ENCODE measurements around the gene FBXL3. TPM values are rescaled to one million over a fixed set of nuclear protein-coding genes. Genes with fewer than 3 reads are reported as not detected.

The FBXL3 gene
- total RNA-seq, 1 experiment from 2014 or later: 9.9 TPM

DNA sequence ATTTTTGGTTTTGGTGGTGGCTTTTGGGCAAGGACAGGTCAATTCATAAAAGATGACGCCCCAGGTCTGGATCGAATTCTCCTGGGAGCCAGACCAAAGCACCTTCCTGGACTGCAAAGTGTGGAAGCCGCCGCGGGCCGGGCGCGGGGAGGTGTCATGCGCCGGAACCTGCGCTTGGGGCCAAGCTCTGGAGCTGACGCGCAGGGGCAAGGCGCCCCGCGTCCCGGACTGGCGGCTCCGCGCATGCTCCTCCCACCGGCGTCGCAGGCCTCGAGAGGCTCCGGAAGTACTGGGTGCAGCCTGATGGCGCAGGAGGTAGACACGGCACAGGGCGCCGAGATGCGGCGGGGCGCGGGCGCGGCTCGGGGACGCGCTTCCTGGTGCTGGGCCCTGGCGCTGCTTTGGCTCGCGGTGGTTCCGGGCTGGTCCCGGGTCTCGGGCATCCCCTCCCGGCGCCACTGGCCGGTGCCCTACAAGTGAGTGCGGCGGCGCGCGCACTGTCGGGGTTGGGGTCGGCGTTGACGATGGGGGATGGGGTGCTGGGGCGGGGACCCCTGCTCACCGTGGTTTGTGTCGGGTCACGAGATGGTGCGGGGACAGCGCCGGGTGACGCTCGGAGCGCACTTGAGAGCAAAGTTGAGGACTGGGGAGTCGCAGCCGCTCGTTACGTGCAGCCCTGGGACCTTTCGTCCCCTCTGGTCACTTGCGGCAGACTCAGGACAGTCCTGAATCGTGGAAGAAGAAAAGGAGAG is 35.0 kb downstream of the FBXL3 start, which contains the start of gene CLN5 (continued):
- no peak for TF ChIP-seq ZNF532 (CRISPR knock-in tag; IDR thresholded peaks at IDR 0.05; ENCODE audit: borderline replicate concordance)
- TF ChIP-seq TEAD1 (CRISPR knock-in tag; IDR thresholded peaks at IDR 0.05): 0 out of 2 replicates have a peak, but pooled peaks have one; percentile 58
- 0 out of 2 replicates have a peak, but pooled peaks have one; percentile 80 for TF ChIP-seq ZNF138 (CRISPR knock-in tag; conservative IDR thresholded peaks at IDR 0.05)
- TF ChIP-seq STAT6 (CRISPR knock-in tag; conservative IDR thresholded peaks at IDR 0.05; ENCODE audit: low read depth): no peak
- peak; percentile 92 for TF ChIP-seq MAX (CRISPR knock-in tag; IDR thresholded peaks at IDR 0.05)
- TF ChIP-seq ESRRA (CRISPR knock-in tag; IDR thresholded peaks at IDR 0.05; ENCODE audit: borderline replicate concordance): peak; percentile 72; the same call in 1 of the 2 replicates
- TF ChIP-seq MXD4 (CRISPR knock-in tag; IDR thresholded peaks at IDR 0.05; ENCODE audit: borderline replicate concordance): no peak
- no peak for TF ChIP-seq TEAD4 (CRISPR knock-in tag; IDR thresholded peaks at IDR 0.05)
- 0 out of 2 replicates have a peak, but pooled peaks have one; percentile 78 for TF ChIP-seq CBFB (CRISPR knock-in tag; IDR thresholded peaks at IDR 0.05; ENCODE audit: low read depth)
- peak; percentile 66; the same call in 1 of the 2 replicates for TF ChIP-seq IRF1 (CRISPR knock-in tag; IDR thresholded peaks at IDR 0.05)
- TF ChIP-seq NR3C1 (CRISPR knock-in tag; conservative IDR thresholded peaks at IDR 0.05; ENCODE audit: low read depth): 0 out of 2 replicates have a peak, but pooled peaks have one; percentile 45
- no peak for TF ChIP-seq MLX (CRISPR knock-in tag; IDR thresholded peaks at IDR 0.05)
- TF ChIP-seq, protein P1, sequence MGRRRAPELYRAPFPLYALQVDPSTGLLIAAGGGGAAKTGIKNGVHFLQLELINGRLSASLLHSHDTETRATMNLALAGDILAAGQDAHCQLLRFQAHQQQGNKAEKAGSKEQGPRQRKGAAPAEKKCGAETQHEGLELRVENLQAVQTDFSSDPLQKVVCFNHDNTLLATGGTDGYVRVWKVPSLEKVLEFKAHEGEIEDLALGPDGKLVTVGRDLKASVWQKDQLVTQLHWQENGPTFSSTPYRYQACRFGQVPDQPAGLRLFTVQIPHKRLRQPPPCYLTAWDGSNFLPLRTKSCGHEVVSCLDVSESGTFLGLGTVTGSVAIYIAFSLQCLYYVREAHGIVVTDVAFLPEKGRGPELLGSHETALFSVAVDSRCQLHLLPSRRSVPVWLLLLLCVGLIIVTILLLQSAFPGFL (CRISPR knock-in tag; IDR thresholded peaks at IDR 0.05; ENCODE audit: borderline replicate concordance): no peak
- TF ChIP-seq NR1H2 (CRISPR knock-in tag; IDR thresholded peaks at IDR 0.05): no peak
- 0 out of 2 replicates have a peak, but pooled peaks have one; percentile 66 for TF ChIP-seq ZNF232 (CRISPR knock-in tag; IDR thresholded peaks at IDR 0.05)
- TF ChIP-seq, protein P2, sequence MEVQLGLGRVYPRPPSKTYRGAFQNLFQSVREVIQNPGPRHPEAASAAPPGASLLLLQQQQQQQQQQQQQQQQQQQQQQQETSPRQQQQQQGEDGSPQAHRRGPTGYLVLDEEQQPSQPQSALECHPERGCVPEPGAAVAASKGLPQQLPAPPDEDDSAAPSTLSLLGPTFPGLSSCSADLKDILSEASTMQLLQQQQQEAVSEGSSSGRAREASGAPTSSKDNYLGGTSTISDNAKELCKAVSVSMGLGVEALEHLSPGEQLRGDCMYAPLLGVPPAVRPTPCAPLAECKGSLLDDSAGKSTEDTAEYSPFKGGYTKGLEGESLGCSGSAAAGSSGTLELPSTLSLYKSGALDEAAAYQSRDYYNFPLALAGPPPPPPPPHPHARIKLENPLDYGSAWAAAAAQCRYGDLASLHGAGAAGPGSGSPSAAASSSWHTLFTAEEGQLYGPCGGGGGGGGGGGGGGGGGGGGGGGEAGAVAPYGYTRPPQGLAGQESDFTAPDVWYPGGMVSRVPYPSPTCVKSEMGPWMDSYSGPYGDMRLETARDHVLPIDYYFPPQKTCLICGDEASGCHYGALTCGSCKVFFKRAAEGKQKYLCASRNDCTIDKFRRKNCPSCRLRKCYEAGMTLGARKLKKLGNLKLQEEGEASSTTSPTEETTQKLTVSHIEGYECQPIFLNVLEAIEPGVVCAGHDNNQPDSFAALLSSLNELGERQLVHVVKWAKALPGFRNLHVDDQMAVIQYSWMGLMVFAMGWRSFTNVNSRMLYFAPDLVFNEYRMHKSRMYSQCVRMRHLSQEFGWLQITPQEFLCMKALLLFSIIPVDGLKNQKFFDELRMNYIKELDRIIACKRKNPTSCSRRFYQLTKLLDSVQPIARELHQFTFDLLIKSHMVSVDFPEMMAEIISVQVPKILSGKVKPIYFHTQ (CRISPR knock-in tag; IDR thresholded peaks at IDR 0.05): no peak
- 0 out of 2 replicates have a peak, but pooled peaks have one; percentile 49 for TF ChIP-seq ZBTB21 (CRISPR knock-in tag; IDR thresholded peaks at IDR 0.05; ENCODE audit: borderline replicate concordance)
- no peak; the same call in 1 of the 2 replicates for TF ChIP-seq NFE2L1 (CRISPR knock-in tag; IDR thresholded peaks at IDR 0.05)
- peak; percentile 42; the same call in 1 of the 2 replicates for TF ChIP-seq ZNF416 (CRISPR knock-in tag; IDR thresholded peaks at IDR 0.05)
- no peak; the same call in 1 of the 2 replicates for TF ChIP-seq USF1 (CRISPR knock-in tag; IDR thresholded peaks at IDR 0.05)
- TF ChIP-seq TP53 (CRISPR knock-in tag; IDR thresholded peaks at IDR 0.05): peak; percentile 89; the same call in 1 of the 2 replicates
- no peak for TF ChIP-seq ZMAT4 (CRISPR knock-in tag; IDR thresholded peaks at IDR 0.05)
- no peak for TF ChIP-seq TCF7 (CRISPR knock-in tag; IDR thresholded peaks at IDR 0.05; ENCODE audit: low read depth)
- peak; percentile 39; the same call in 1 of the 2 replicates for TF ChIP-seq ZNF219 (CRISPR knock-in tag; IDR thresholded peaks at IDR 0.05; ENCODE audit: borderline replicate concordance)
